Calu3 (cell line): ENCODE results near the gene NFKBIZ. TPM values are rescaled to one million over a fixed set of nuclear protein-coding genes. Genes with fewer than 3 reads are reported as not detected.

Experiments used
- BruUV-seq: library from RNA; stranded (reverse); fragments of 400-500 nt; replicated peaks from 2 replicates; lab custom pipeline; 2021; lab: Mats Ljungman, UMichigan
- CTCF ChIA-PET: fragments of 300-600 bp; sonication (Branson Sonifier 250); formaldehyde crosslinking; loops from one replicate; lab custom pipeline; 2022; ENCODE audit warnings: antibody characterized with exemption; lab: Charles Lee
- DNase-seq: peaks from one replicate; pipeline ENCODE4 v3.0.0; 2022
- H3K27ac Mint-ChIP-seq: one replicate; pipeline ENCODE4 v1.8.0; 2022; ENCODE audit warnings: mixed read lengths; ENCODE audit not compliant: unreplicated experiment
- H3K27me3 Mint-ChIP-seq: one replicate; pipeline ENCODE4 v1.8.0; 2022; ENCODE audit warnings: mixed read lengths; ENCODE audit not compliant: unreplicated experiment
- H3K36me3 Mint-ChIP-seq: one replicate; pipeline ENCODE4 v1.8.0; 2022; ENCODE audit warnings: mild to moderate bottlenecking, moderate library complexity, mixed read lengths; ENCODE audit not compliant: insufficient read depth, unreplicated experiment
- H3K4me1 Mint-ChIP-seq: one replicate; pipeline ENCODE4 v1.8.0; 2022; ENCODE audit warnings: mild to moderate bottlenecking, low read depth, mixed read lengths; ENCODE audit not compliant: unreplicated experiment
- H3K4me3 Mint-ChIP-seq: one replicate; pipeline ENCODE4 v1.8.0; 2022; ENCODE audit warnings: mild to moderate bottlenecking, low read depth, moderate library complexity, mixed read lengths; ENCODE audit not compliant: unreplicated experiment
- H3K9me3 Mint-ChIP-seq: one replicate; pipeline ENCODE4 v1.8.0; 2022; ENCODE audit warnings: low read depth, mixed read lengths; ENCODE audit not compliant: unreplicated experiment
- intact Hi-C: fragments of 100-400 bp; cut with micrococcal nuclease; formaldehyde crosslinking; loops from one replicate; pipeline ENCODE4 v1.10.0; 2022; ENCODE audit not compliant: unreplicated experiment
- total RNA-seq: library from RNA; stranded (reverse); gene quantifications from 2 replicates; pipeline ENCODE4 v1.2.3, GENCODE V29; 2022
- TF ChIP-seq, protein P1 (sequence below): fragments of 200-600 bp; IDR thresholded peaks from one replicate; pipeline ENCODE4 v1.8.0; 2022; ENCODE audit warnings: antibody characterized with exemption; ENCODE audit not compliant: unreplicated experiment

The NFKBIZ gene
- total RNA-seq, 1 experiment from 2014 or later, result 217 TPM

DNA sequence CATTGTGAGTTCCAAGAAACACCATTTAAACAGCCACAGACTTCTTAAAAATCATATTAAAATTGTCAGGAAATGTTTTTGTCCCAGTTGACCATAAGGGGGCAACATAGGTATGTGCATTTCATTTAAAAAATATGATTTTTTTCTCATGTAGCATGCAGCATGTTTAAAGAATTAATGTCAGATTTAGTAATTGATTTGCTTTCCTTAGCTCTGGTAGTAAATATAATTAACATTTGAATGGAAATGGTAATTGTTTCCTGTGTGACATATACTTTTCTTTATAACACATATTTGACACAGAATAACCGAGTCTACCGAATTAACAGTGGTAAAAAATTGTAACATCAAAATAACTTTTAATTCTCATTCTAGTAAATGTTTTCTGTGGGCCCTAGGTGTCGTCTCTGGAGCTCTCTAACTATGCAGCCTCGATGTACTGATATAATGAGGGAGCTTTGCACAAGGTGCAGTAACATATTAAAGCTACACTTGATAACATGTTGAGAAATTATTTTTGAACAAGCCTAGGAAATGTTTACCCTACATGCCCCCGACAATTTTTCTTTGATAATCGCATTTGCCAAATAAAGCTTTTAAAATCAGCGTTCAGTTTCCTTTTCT lies 35.4 kb upstream of the NFKBIZ start:
- no peak for DNase-seq
- Mint-ChIP-seq H3K27me3 (no peaks in the 10 kb centered on the region), H3K36me3 (no peaks in the 10 kb centered on the region), H3K4me1 (peaks cover 13% of the 10 kb centered on the region), H3K27ac (no peak overlapping the region), H3K9me3 (no peaks in the 10 kb centered on the region), H3K4me3 (no peak overlapping the region)
- BruUV-seq, result no TSS peak
- CTCF ChIA-PET, result interaction anchor here (0.6 to 2.1 kb wide), 4 partner anchors 361 to 840 kb away, joined by 3 to 29 read pairs (median 4); no protein-coding TSS in a partner anchor
- intact Hi-C loops, result loop anchor here (1.0 to 5.0 kb wide), 5 partner anchors 33 to 411 kb away; partner anchors contain the start of gene NFKBIZ
- TF ChIP-seq, protein P1, sequence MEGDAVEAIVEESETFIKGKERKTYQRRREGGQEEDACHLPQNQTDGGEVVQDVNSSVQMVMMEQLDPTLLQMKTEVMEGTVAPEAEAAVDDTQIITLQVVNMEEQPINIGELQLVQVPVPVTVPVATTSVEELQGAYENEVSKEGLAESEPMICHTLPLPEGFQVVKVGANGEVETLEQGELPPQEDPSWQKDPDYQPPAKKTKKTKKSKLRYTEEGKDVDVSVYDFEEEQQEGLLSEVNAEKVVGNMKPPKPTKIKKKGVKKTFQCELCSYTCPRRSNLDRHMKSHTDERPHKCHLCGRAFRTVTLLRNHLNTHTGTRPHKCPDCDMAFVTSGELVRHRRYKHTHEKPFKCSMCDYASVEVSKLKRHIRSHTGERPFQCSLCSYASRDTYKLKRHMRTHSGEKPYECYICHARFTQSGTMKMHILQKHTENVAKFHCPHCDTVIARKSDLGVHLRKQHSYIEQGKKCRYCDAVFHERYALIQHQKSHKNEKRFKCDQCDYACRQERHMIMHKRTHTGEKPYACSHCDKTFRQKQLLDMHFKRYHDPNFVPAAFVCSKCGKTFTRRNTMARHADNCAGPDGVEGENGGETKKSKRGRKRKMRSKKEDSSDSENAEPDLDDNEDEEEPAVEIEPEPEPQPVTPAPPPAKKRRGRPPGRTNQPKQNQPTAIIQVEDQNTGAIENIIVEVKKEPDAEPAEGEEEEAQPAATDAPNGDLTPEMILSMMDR, result no peak

DNA sequence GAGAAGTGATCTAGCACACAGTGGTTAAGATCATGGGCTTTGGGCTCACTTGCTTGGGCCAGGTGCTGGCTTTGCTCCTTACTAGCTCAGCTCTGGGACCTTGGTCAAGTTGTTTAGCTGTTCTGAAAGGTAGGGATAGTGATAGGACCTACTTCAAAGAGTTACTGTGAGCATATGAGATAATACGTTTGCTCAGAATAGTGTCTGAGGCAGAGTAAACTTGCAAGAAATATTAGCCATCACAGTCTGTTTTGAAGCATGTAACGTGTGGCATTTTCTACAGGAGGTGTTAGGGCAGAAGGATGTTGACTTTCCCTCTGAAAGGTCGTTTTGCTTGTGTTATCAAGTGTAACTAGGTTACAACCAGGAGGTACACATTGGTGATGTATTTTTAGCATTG lies 34.5 kb upstream of the NFKBIZ start:
- no peaks in the 10 kb centered on the region for H3K9me3 Mint-ChIP-seq
- BruUV-seq, result no TSS peak
- H3K27me3 Mint-ChIP-seq, result no peaks in the 10 kb centered on the region
- TF ChIP-seq, protein P1, result no peak
- H3K36me3 Mint-ChIP-seq, result no peaks in the 10 kb centered on the region
- CTCF ChIA-PET, result interaction anchor here (0.6 to 2.1 kb wide), 4 partner anchors 42 to 411 kb away, joined by 3 to 29 read pairs (median 4); no protein-coding TSS in a partner anchor
- DNase-seq, result no peak
- peaks cover 13% of the 10 kb centered on the region for H3K4me1 Mint-ChIP-seq
- no peak overlapping the region for H3K4me3 Mint-ChIP-seq
- no peak overlapping the region for H3K27ac Mint-ChIP-seq
- intact Hi-C loops, result loop anchor here (1.0 to 5.0 kb wide), 4 partner anchors 32 to 367 kb away; partner anchors contain the start of gene NFKBIZ

DNA sequence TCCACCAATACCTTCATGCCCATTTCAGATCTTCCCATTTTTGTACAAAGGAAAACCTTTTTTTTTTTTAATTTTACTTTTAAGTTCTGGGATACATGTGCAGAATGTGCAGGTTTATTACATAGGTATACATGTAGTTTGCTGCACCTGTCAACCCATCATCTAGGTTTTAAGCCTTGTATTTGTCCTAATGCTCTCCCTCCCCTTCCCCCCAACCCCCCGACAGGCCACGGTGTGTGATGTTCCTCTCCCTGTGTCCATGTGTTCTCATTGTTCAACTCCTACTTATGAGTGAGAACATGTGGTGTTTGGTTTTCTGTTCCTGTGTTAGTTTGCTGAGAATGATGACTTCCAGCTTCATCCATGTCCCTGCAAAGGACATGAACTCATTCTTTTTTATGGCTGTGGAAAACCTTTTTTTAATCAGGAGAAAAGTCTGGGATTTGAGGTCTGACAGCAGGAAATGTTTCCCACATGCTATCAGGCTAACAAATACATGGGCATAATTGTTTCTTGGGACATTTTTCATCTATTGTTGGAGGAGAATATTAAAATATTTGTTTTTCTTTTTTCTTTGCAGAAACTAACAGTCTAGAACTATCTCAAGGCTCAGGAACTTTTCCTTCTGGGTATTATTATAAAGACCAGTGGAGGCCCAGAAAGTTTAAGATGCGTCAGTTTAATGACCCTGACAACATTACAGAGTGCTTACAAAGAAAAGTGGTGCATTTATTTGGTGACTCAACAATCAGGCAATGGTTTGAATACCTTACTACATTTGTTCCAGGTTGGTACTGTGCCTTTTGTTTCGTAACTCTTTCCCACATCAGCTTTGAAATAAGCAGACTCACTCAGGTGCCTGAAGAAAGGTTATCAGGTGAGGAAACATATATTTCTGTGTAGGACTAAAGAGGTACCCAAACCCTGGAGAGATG lies 32.8 kb upstream of the NFKBIZ start:
- H3K9me3 Mint-ChIP-seq, result no peaks in the 10 kb centered on the region
- BruUV-seq, result no TSS peak
- DNase-seq, result no peak
- TF ChIP-seq, protein P1, result no peak
- CTCF ChIA-PET, result interaction anchor here (0.9 to 1.7 kb wide), 2 partner anchors 286 to 409 kb away, joined by 3 to 5 read pairs; no protein-coding TSS in a partner anchor
- no peaks in the 10 kb centered on the region for H3K36me3 Mint-ChIP-seq
- intact Hi-C loops, result no loop called here
- H3K27me3 Mint-ChIP-seq, result no peaks in the 10 kb centered on the region
- H3K4me3 Mint-ChIP-seq, result no peak overlapping the region
- H3K4me1 Mint-ChIP-seq, result peaks cover 13% of the 10 kb centered on the region
- no peak overlapping the region for H3K27ac Mint-ChIP-seq

DNA sequence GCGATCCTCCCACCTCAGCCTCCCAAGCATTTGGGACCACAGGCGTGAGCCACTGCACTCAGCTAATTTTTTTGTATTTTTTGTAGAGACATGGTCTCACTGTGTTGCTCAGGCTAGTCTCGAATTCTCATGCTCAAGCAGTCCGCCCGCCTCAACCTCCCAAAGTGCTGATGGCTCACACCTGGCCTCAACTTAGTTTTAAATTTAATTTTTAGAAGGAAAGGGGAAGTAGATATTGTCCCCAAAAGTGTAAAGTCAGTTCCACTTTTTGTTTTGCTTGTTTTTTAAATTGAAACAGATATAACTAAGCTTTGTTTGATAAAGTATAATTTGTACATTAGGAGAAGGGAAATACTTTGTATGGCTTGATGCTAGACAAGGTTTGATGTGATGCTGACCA lies 31.3 kb upstream of the NFKBIZ start:
- TF ChIP-seq, protein P1, result no peak
- Mint-ChIP-seq H3K4me3 (no peak overlapping the region), H3K4me1 (peaks cover 13% of the 10 kb centered on the region), H3K9me3 (no peaks in the 10 kb centered on the region), H3K36me3 (no peaks in the 10 kb centered on the region), H3K27ac (no peak overlapping the region), H3K27me3 (no peaks in the 10 kb centered on the region)
- no peak for DNase-seq
- no TSS peak for BruUV-seq
- CTCF ChIA-PET, result no interaction called here
- intact Hi-C loops, result no loop called here
